GM19025 (cell line): ENCODE data around the gene PRKAR2A.
A peak's percentile ranks its signal among the peaks of the same experiment; 100 is the strongest.

Experiments
- ATAC-seq: cut with Tn5 transposase; IDR thresholded peaks from one replicate; pipeline ENCODE4 v1.9.1; 2021; ENCODE audit warnings: mild to moderate bottlenecking, low read depth, moderate library complexity; ENCODE audit not compliant: unreplicated experiment

Gene PRKAR2A

GRCh38 chr3:48847504-48848423, at the start of gene PRKAR2A:
Gene PRKAR2A (minus strand): TSS chr3:48847874. CDS start chr3:48847596, 278 bp downstream.
- ATAC-seq, result peak; percentile 80

- no peak for ATAC-seq
Measured at GRCh38 chr3:48896936-48897335, 49.3 kb upstream of the PRKAR2A start.

- ATAC-seq, result no peak
Measured at GRCh38 chr3:48894516-48894915, 46.8 kb upstream of the PRKAR2A start.

GRCh38 chr3:48891606-48892005, 43.9 kb upstream of the PRKAR2A start:
- ATAC-seq, result no peak

- no peak for ATAC-seq
Measured at GRCh38 chr3:48885753-48886152, 38.1 kb upstream of the PRKAR2A start.

- no peak for ATAC-seq
Measured at GRCh38 chr3:48881652-48882114, 34.0 kb upstream of the PRKAR2A start.

- no peak for ATAC-seq
Measured at GRCh38 chr3:48881006-48881405, 33.3 kb upstream of the PRKAR2A start.

GRCh38 chr3:48879994-48880377, 32.3 kb upstream of the PRKAR2A start:
- no peak for ATAC-seq

- no peak for ATAC-seq
Measured at GRCh38 chr3:48879307-48879993, 31.8 kb upstream of the PRKAR2A start.

- ATAC-seq, result no peak
Measured at GRCh38 chr3:48877671-48878070, 30.0 kb upstream of the PRKAR2A start.

- no peak for ATAC-seq
Measured at GRCh38 chr3:48863122-48863521, 15.4 kb upstream of the PRKAR2A start.

GRCh38 chr3:48859206-48859605, 11.5 kb upstream of the PRKAR2A start:
- no peak for ATAC-seq

GRCh38 chr3:48858709-48859108, 11.0 kb upstream of the PRKAR2A start:
- ATAC-seq, result no peak

- ATAC-seq, result no peak
Measured at GRCh38 chr3:48857641-48858040, 10.0 kb upstream of the PRKAR2A start.

- ATAC-seq, result no peak
Measured at GRCh38 chr3:48856469-48856868, 8.8 kb upstream of the PRKAR2A start.

- no peak for ATAC-seq
Measured at GRCh38 chr3:48855681-48856447, 8.2 kb upstream of the PRKAR2A start.

- no peak for ATAC-seq
Measured at GRCh38 chr3:48852151-48852550, 4.5 kb upstream of the PRKAR2A start.

- no peak for ATAC-seq
Measured at GRCh38 chr3:48851407-48851806, 3.7 kb upstream of the PRKAR2A start.

- no peak for ATAC-seq
Measured at GRCh38 chr3:48848816-48849515, 1.3 kb upstream of the PRKAR2A start.

GRCh38 chr3:48847053-48847503, 596 bp downstream of the PRKAR2A start:
- peak; percentile 31 for ATAC-seq
